Stimulated activated CD8-positive, alpha-beta memory T cell treated with anti-CD3 and anti-CD28 coated beads, Interleukin-7, amount 100 ng/mL, for 48 hours (primary cell): Measurements from ENCODE around the gene ABHD16A.

Experiments used
- DNase-seq, 2 donors: peaks; one replicate each; pipeline ENCODE4 v3.0.0-alpha.2; 2020; ENCODE audit warnings: low read depth in 1 of 2; ENCODE audit errors: extremely low read depth in 1 of 2

The ABHD16A gene

GRCh38 chr6:31732029-31732428 lies 28.9 kb upstream of the ABHD16A start:
- DNase-seq: no peak

GRCh38 chr6:31730631-31731086 lies 27.5 kb upstream of the ABHD16A start:
- no peak for DNase-seq

GRCh38 chr6:31729979-31730630 lies 27.0 kb upstream of the ABHD16A start:
- peak; percentile 62 to 65 for DNase-seq

GRCh38 chr6:31729515-31729978 lies 26.4 kb upstream of the ABHD16A start:
- DNase-seq: peak; percentile 53 to 71

GRCh38 chr6:31728767-31729514 lies 25.8 kb upstream of the ABHD16A start, which contains the start of gene DDAH2:
Gene DDAH2, minus strand, starts transcription at chr6:31729299. Its CDS starts 138 bp downstream, at chr6:31729161.
- no peak for DNase-seq

- no peak for DNase-seq
These were observed 24.9 kb upstream of the ABHD16A start for GRCh38 chr6:31727717-31728671.

- DNase-seq: no peak
These were observed 24.1 kb upstream of the ABHD16A start for GRCh38 chr6:31727034-31727716.

GRCh38 chr6:31725502-31726350 lies 22.6 kb upstream of the ABHD16A start:
- DNase-seq: no peak

- DNase-seq: no peak
These were observed 21.0 kb upstream of the ABHD16A start for GRCh38 chr6:31723980-31724691.

- DNase-seq: no peak
These were observed 20.3 kb upstream of the ABHD16A start, which contains the start of gene MPIG6B for GRCh38 chr6:31723245-31723979. Gene MPIG6B, plus strand, starts transcription at chr6:31723373. Its CDS starts 11 bp downstream, at chr6:31723384.

GRCh38 chr6:31722173-31722572 lies 19.0 kb upstream of the ABHD16A start:
- DNase-seq: no peak

GRCh38 chr6:31721351-31722020 lies 18.4 kb upstream of the ABHD16A start, which contains the start of gene LY6G6C:
Gene LY6G6C, minus strand, starts transcription at chr6:31721746. Its CDS starts 67 bp downstream, at chr6:31721679.
- DNase-seq: no peak

- no peak for DNase-seq
These were observed 17.2 kb upstream of the ABHD16A start for GRCh38 chr6:31720196-31720770.

- no peak for DNase-seq
These were observed 15.9 kb upstream of the ABHD16A start for GRCh38 chr6:31719001-31719400.

- DNase-seq: no peak
These were observed 15.1 kb upstream of the ABHD16A start for GRCh38 chr6:31718265-31718664.

GRCh38 chr6:31717499-31718222 lies 14.5 kb upstream of the ABHD16A start:
- DNase-seq: no peak
